Liver (tissue), 3 donors: ENCODE data around the gene RNF4.

Experiments used
- JUND ChIP-seq, 2 donors: IDR thresholded peaks; 2 replicates each; pipeline ENCODE4 v1.6.1; 2016; ENCODE audit warnings: antibody characterized with exemption in 2 of 2
- TF ChIP-seq, protein P1 (sequence below): fragments of 150-350 bp; IDR thresholded peaks from 2 replicates; pipeline ENCODE4 v1.5.1; 2017; ENCODE audit warnings: improper control_type of control experiment, low read depth, low read length; ENCODE audit not compliant: missing input control
- donor health status: healthy.
- donor health status: healthy.

DNA sequence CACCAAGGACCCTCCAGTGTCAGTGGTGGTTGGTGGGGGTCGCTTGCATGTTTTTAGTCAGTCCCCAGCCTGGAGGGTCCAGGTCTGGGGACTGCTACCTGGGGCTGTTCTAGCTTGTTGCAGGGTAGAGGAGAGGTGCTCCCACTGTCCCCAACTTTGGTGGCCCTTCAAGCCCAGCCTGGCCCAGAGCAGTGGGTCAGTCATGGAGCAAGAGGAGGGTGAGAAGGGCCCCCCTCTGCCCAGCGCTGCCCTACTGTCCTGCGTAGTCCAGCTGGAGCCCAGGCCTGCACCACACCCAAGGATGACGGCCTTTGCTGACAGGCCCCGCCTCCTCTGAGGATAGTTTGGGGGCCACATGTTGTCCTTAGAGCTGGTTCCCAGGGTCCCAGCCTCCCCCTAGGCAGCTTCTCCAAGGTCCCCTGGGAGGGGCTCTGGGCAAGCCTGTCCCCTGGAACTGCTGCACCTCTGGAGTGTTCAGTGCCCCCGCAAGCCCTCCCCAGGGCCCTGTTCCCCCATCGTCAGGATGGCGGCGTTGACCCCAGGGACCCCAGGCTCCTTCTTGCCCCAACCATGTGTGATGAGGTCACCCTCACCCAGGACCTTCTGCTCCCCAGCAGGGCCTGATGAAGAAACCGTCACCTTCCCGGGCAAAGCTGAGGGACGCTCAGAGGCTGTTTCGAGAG is 43.4 kb upstream of the RNF4 start:
- TF ChIP-seq, protein P1, sequence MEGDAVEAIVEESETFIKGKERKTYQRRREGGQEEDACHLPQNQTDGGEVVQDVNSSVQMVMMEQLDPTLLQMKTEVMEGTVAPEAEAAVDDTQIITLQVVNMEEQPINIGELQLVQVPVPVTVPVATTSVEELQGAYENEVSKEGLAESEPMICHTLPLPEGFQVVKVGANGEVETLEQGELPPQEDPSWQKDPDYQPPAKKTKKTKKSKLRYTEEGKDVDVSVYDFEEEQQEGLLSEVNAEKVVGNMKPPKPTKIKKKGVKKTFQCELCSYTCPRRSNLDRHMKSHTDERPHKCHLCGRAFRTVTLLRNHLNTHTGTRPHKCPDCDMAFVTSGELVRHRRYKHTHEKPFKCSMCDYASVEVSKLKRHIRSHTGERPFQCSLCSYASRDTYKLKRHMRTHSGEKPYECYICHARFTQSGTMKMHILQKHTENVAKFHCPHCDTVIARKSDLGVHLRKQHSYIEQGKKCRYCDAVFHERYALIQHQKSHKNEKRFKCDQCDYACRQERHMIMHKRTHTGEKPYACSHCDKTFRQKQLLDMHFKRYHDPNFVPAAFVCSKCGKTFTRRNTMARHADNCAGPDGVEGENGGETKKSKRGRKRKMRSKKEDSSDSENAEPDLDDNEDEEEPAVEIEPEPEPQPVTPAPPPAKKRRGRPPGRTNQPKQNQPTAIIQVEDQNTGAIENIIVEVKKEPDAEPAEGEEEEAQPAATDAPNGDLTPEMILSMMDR: no peak
- TF ChIP-seq JUND (IDR thresholded peaks at IDR 0.05): no peak
